Esophagus muscularis mucosa (tissue), 4 donors: ENCODE measurements around the gene PLPPR1.

Experiments used
- EP300 ChIP-seq: sonication (generic); formaldehyde crosslinking; IDR thresholded peaks from one replicate; pipeline ENCODE4 v1.6.1; 2017; ENCODE audit warnings: antibody characterized with exemption
- POLR2AphosphoS5 ChIP-seq, 2 donors: sonication (generic); formaldehyde crosslinking; IDR thresholded peaks; one replicate each; pipeline ENCODE4 v1.6.1; 2017; ENCODE audit warnings: antibody characterized with exemption in 2 of 2
- TF ChIP-seq, protein P1 (sequence below), 3 experiments: fragments of 200-600 bp in 2 of 3; fragments of 450-650 bp in 1 of 3; sonication (generic) in 2 of 3; IDR thresholded peaks; one replicate each; pipeline ENCODE4 v1.5.1; 2017 to 2019; ENCODE audit warnings: antibody characterized with exemption in 3 of 3, mild to moderate bottlenecking in 2 of 3, moderate library complexity in 1 of 3

- TF ChIP-seq, protein P1, sequence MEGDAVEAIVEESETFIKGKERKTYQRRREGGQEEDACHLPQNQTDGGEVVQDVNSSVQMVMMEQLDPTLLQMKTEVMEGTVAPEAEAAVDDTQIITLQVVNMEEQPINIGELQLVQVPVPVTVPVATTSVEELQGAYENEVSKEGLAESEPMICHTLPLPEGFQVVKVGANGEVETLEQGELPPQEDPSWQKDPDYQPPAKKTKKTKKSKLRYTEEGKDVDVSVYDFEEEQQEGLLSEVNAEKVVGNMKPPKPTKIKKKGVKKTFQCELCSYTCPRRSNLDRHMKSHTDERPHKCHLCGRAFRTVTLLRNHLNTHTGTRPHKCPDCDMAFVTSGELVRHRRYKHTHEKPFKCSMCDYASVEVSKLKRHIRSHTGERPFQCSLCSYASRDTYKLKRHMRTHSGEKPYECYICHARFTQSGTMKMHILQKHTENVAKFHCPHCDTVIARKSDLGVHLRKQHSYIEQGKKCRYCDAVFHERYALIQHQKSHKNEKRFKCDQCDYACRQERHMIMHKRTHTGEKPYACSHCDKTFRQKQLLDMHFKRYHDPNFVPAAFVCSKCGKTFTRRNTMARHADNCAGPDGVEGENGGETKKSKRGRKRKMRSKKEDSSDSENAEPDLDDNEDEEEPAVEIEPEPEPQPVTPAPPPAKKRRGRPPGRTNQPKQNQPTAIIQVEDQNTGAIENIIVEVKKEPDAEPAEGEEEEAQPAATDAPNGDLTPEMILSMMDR (IDR thresholded peaks at IDR 0.05) = no peak
- TF ChIP-seq EP300 (no peak), POLR2AphosphoS5 (IDR thresholded peaks at IDR 0.05) (no peak)
These were observed 37.4 kb downstream of the PLPPR1 start for GRCh38 chr9:101065930-101066329.
